Mucosa of stomach (tissue), 1 donor: ENCODE results near the gene CARHSP1.
"Not testable (repeated sequence)": the region's sequence is repeated elsewhere in the genome, so short reads cannot be mapped to it uniquely, and the experiment has no call there.

ENCODE experiments used
- H3K27me3 ChIP-seq: one replicate; pipeline ENCODE4 v1.7.0; 2013; ENCODE audit warnings: mild to moderate bottlenecking, low read length; ENCODE audit not compliant: control insufficient read depth, insufficient read depth
- H3K36me3 ChIP-seq: one replicate; pipeline ENCODE4 v1.7.0; 2013; ENCODE audit warnings: low read length; ENCODE audit not compliant: control insufficient read depth, insufficient read depth
- H3K4me1 ChIP-seq: one replicate; pipeline ENCODE4 v1.7.0; 2013; ENCODE audit warnings: mild to moderate bottlenecking, low read length; ENCODE audit not compliant: control insufficient read depth, insufficient read depth
- H3K4me3 ChIP-seq: one replicate; pipeline ENCODE4 v1.7.0; 2013; ENCODE audit warnings: low read length
- H3K9ac ChIP-seq: one replicate; pipeline ENCODE4 v1.7.0; 2013; ENCODE audit warnings: mild to moderate bottlenecking, low read length, moderate library complexity
- H3K9me3 ChIP-seq: one replicate; pipeline ENCODE4 v1.7.0; 2013; ENCODE audit warnings: mild to moderate bottlenecking, low read length, moderate library complexity; ENCODE audit not compliant: control insufficient read depth
- donor health status: Pancreatic carcinoma.

Gene CARHSP1

GRCh38 chr16:8868416-8869211 is at the start of gene CARHSP1:
TSS of gene CARHSP1 (minus strand) at chr16:8869006. CDS start at chr16:8859328, 9,678 bp downstream.
- Histone ChIP-seq H3K4me3 (peak within 1 kb of the TSS; percentile 67), H3K27me3 (no peaks in the 10 kb centered on the region), H3K9me3 (no peaks in the 10 kb centered on the region), H3K36me3 (no peaks in the 10 kb centered on the region), H3K4me1 (peaks cover 48% of the 10 kb centered on the region), H3K9ac (peak within 1 kb of the TSS; percentile 75)

- not testable (repeated sequence) for H3K9me3 ChIP-seq, H3K27me3 ChIP-seq, H3K9ac ChIP-seq, H3K4me3 ChIP-seq
- H3K36me3 ChIP-seq: peaks cover 12% of the 10 kb centered on the region
- H3K4me1 ChIP-seq: peaks cover 34% of the 10 kb centered on the region
These were observed 48.5 kb upstream of the CARHSP1 start for GRCh38 chr16:8917336-8917735.

GRCh38 chr16:8916541-8917225 is 47.9 kb upstream of the CARHSP1 start:
- H3K4me3 ChIP-seq: no peak overlapping the region
- peaks cover 9% of the 10 kb centered on the region for H3K36me3 ChIP-seq
- no peak overlapping the region for H3K9ac ChIP-seq
- H3K9me3 ChIP-seq: no peaks in the 10 kb centered on the region
- no peaks in the 10 kb centered on the region for H3K27me3 ChIP-seq
- peaks cover 36% of the 10 kb centered on the region for H3K4me1 ChIP-seq

- Histone ChIP-seq H3K4me1 (peaks cover 44% of the 10 kb centered on the region), H3K9ac (no peak overlapping the region), H3K4me3 (no peak overlapping the region), H3K27me3 (no peaks in the 10 kb centered on the region), H3K36me3 (peaks cover 3% of the 10 kb centered on the region), H3K9me3 (no peaks in the 10 kb centered on the region)
These were observed 47.0 kb upstream of the CARHSP1 start for GRCh38 chr16:8915722-8916301.

- Histone ChIP-seq H3K4me1 (peaks cover 53% of the 10 kb centered on the region), H3K9ac (no peak overlapping the region), H3K4me3 (no peak overlapping the region), H3K36me3 (no peaks in the 10 kb centered on the region), H3K27me3 (no peaks in the 10 kb centered on the region), H3K9me3 (no peaks in the 10 kb centered on the region)
These were observed 45.3 kb upstream of the CARHSP1 start for GRCh38 chr16:8914098-8914497.

GRCh38 chr16:8912793-8913192 is 44.0 kb upstream of the CARHSP1 start:
- H3K4me1 ChIP-seq: peaks cover 62% of the 10 kb centered on the region
- H3K9ac ChIP-seq: no peak overlapping the region
- H3K27me3 ChIP-seq: no peaks in the 10 kb centered on the region
- no peak overlapping the region for H3K4me3 ChIP-seq
- no peaks in the 10 kb centered on the region for H3K36me3 ChIP-seq
- no peaks in the 10 kb centered on the region for H3K9me3 ChIP-seq

GRCh38 chr16:8910811-8911210 is 42.0 kb upstream of the CARHSP1 start:
- Histone ChIP-seq H3K36me3 (peaks cover 9% of the 10 kb centered on the region), H3K27me3 (no peaks in the 10 kb centered on the region), H3K4me3 (no peak overlapping the region), H3K4me1 (peaks cover 54% of the 10 kb centered on the region), H3K9me3 (no peaks in the 10 kb centered on the region), H3K9ac (no peak overlapping the region)

- no peaks in the 10 kb centered on the region for H3K9me3 ChIP-seq
- no peak overlapping the region for H3K9ac ChIP-seq
- H3K4me1 ChIP-seq: peaks cover 36% of the 10 kb centered on the region
- no peaks in the 10 kb centered on the region for H3K27me3 ChIP-seq
- peaks cover 16% of the 10 kb centered on the region for H3K36me3 ChIP-seq
- no peak overlapping the region for H3K4me3 ChIP-seq
These were observed 40.1 kb upstream of the CARHSP1 start for GRCh38 chr16:8908810-8909468.

- Histone ChIP-seq H3K9me3 (no peaks in the 10 kb centered on the region), H3K4me1 (peaks cover 28% of the 10 kb centered on the region), H3K27me3 (no peaks in the 10 kb centered on the region), H3K4me3 (no peak overlapping the region), H3K9ac (no peak overlapping the region), H3K36me3 (peaks cover 17% of the 10 kb centered on the region)
These were observed 38.3 kb upstream of the CARHSP1 start for GRCh38 chr16:8907096-8907495.

- H3K27me3 ChIP-seq: no peaks in the 10 kb centered on the region
- H3K36me3 ChIP-seq: peaks cover 26% of the 10 kb centered on the region
- peaks cover 20% of the 10 kb centered on the region for H3K4me1 ChIP-seq
- no peaks in the 10 kb centered on the region for H3K9me3 ChIP-seq
- H3K4me3 ChIP-seq: no peak overlapping the region
- H3K9ac ChIP-seq: no peak overlapping the region
These were observed 37.2 kb upstream of the CARHSP1 start for GRCh38 chr16:8905795-8906591.

- H3K36me3 ChIP-seq: peaks cover 30% of the 10 kb centered on the region
- H3K4me1 ChIP-seq: peaks cover 13% of the 10 kb centered on the region
- H3K9ac ChIP-seq: no peak overlapping the region
These were observed 36.5 kb upstream of the CARHSP1 start for GRCh38 chr16:8905168-8905762.

More at GRCh38 chr16:8905168-8905762, 36.5 kb upstream of the CARHSP1 start:
- Histone ChIP-seq H3K9me3 (no peaks in the 10 kb centered on the region), H3K4me3 (no peak overlapping the region), H3K27me3 (no peaks in the 10 kb centered on the region)
